Epithelial cell of esophagus (primary cell): ENCODE measurements around the gene PHF10.
A peak's percentile ranks its signal among the peaks of the same experiment; 100 is the strongest.
"Not testable (repeated sequence)": the region's sequence is repeated elsewhere in the genome, so short reads cannot be mapped to it uniquely, and the experiment has no call there.

Source experiments
- DNase-seq: peaks from one replicate; pipeline ENCODE4 v3.0.0; 2010; ENCODE audit warnings: low read depth
- H3K4me3 ChIP-seq: 2 replicates; pipeline ENCODE4 v1.5.1; 2011; ENCODE audit warnings: mild to moderate bottlenecking, low read length, control low read depth
- CTCF ChIP-seq: IDR thresholded peaks from 2 replicates; pipeline ENCODE4 v1.5.1; 2011; ENCODE audit warnings: low read depth, mild to moderate bottlenecking, low read length, control low read depth, inconsistent platforms; ENCODE audit not compliant: insufficient read depth; ENCODE audit errors: missing control alignments

PHF10 gene

DNA sequence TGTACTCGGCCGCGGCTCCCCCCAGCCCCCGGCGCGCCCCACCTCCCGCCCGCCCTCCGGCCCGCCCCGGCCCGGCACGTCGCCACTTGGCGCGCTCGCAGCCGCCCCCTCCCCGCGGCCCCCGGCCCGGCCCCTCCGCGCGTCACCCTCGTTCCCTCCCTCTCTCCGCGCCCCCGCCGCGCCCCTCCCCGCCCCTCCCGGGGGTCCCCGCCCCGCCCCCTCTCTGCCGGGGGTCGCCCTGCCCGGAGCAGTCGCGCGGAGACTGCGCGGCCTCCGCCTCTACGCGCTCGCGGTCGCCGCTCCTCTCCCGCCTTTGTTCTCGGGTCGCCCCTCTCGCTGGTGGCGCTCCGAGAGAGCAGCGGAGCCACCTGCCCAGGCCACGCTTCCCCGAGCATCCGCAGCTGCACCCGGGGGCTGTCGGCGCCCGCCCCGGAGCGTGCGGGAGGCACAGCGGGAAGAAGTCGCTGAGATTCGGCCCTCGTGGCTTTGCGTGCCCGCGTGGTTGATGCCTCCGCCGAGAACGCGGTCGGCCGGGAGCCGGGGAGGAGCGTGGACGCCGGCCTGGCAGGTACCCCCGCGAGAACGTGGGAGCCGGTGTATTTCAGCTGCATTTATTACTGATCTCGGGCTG, at the start of gene PHF10:
PHF10 (minus strand) TSS at position 7 of the 631 bp plus-strand sequence. CDS start 569 bp downstream, outside the sequence.
- no peak for TF ChIP-seq CTCF
- peak within 1 kb of the TSS; percentile 59 for H3K4me3 ChIP-seq
- DNase-seq = no peak

GRCh38 chr6:169766921-169767736, 42.8 kb upstream of the PHF10 start:
- no peak overlapping the region for H3K4me3 ChIP-seq
- TF ChIP-seq CTCF = no peak
- DNase-seq = no peak

DNA sequence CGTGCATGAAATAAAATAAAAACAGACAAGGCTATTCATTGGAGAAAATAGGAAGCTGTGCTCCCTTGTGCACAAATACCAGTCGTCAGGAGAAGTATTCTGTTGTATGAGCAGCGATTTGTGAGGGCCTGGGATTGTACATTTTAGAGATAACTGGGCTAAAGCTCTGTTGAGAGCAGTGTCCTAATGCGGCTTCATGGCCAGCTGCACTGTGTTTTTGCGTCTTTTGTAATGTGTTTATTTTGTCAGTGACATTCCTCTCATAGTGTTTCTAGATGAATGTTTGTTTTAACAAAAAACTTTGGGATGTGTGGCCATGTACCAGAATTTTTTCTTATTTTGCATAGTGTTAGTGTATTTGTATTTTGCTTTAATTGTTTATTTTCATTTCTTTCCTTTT, 41.9 kb upstream of the PHF10 start:
- DNase-seq = no peak
- no peak for TF ChIP-seq CTCF
- no peak overlapping the region for H3K4me3 ChIP-seq

DNA sequence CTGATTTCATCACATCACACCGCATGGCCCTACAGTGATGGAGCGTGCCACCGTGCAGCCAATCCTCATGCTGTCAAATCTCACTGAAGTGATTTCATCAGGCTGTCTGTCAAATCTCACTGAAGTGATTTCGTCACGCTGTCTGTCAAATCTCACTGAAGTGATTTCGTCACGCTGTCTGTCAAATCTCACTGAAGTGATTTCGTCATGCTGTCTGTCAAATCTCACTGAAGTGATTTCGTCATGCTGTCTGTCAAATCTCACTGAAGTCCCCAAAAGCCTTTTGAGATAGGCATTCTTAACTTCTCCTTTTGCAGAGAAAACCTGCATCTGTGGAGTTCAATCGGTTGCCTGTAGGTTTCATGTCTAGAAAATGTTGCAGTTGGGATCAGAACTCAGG, 41.5 kb upstream of the PHF10 start:
- not testable (repeated sequence) for H3K4me3 ChIP-seq, DNase-seq

- no peak overlapping the region for H3K4me3 ChIP-seq
Observed at GRCh38 chr6:169763881-169764280, 39.6 kb upstream of the PHF10 start.

GRCh38 chr6:169763308-169763707, 39.0 kb upstream of the PHF10 start:
- no peak overlapping the region for H3K4me3 ChIP-seq
- TF ChIP-seq CTCF = no peak

More at GRCh38 chr6:169763881-169764280, 39.6 kb upstream of the PHF10 start:
- DNase-seq = no peak
- no peak for TF ChIP-seq CTCF

GRCh38 chr6:169755162-169755561, 30.9 kb upstream of the PHF10 start:
- DNase-seq = no peak
- no peak for TF ChIP-seq CTCF
- H3K4me3 ChIP-seq = no peak overlapping the region

More at GRCh38 chr6:169763308-169763707, 39.0 kb upstream of the PHF10 start:
- DNase-seq = no peak
